ENCODE results near the gene SEC23A.
"Not testable (repeated sequence)": the region's sequence is repeated elsewhere in the genome, so short reads cannot be mapped to it uniquely, and the experiment has no call there.

Gene SEC23A

DNA sequence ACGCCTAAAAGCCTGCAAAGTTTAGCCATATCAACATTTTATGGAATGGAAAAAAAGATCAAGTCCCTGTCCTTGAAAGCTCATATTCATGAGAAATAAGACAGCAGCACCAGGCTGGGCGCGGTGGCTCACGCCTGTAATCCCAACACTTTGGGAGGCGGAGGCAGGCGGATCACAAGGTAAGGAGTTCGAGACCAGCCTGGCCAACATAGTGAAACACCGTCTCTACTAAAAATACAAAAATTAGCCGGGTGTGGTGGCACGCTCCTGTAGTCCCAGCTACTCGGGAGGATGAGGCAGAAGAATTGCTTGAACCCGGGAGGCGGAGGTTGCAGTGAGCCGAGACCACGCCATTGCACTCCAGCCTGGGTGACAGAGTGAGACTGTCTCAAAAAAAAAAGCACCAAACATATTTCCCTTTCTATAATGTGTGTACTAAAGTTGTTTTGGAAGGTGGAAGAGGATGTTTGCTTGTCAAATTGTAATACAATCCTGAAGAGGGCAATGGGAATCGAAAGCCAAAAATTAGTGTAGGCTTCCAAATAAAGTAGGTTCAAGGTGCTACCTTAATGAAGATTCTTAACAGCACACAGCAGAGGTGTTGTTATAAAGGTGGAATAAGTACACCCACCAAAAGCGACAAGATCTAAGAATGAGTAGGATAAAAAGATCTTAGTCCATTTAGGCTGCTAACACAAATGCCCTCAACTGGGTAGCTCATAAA lies 1.2 kb upstream of the SEC23A start:
- H3K9me3 ChIP-seq (ENCODE audit: control insufficient read depth, insufficient read depth, low read length); H3K4me1 ChIP-seq (ENCODE audit: insufficient read depth, low read length); H3K36me3 ChIP-seq (ENCODE audit: insufficient read depth, low read length): not testable (repeated sequence)
- H3K9ac ChIP-seq (ENCODE audit: low read depth, low read length), result peak overlapping the region; percentile 86

- H3K36me3 ChIP-seq (ENCODE audit: insufficient read depth, low read length), result no peaks in the 10 kb centered on the region
- peak overlapping the region; percentile 86 for H3K9ac ChIP-seq (ENCODE audit: low read depth, low read length)
- H3K9me3 ChIP-seq (ENCODE audit: control insufficient read depth, insufficient read depth, low read length), result no peaks in the 10 kb centered on the region
- H3K4me1 ChIP-seq (ENCODE audit: insufficient read depth, low read length), result peaks cover 5% of the 10 kb centered on the region; the same call in 1 of the 2 replicates
Measured at GRCh38 chr14:39102265-39102968, 618 bp downstream of the SEC23A start.

DNA sequence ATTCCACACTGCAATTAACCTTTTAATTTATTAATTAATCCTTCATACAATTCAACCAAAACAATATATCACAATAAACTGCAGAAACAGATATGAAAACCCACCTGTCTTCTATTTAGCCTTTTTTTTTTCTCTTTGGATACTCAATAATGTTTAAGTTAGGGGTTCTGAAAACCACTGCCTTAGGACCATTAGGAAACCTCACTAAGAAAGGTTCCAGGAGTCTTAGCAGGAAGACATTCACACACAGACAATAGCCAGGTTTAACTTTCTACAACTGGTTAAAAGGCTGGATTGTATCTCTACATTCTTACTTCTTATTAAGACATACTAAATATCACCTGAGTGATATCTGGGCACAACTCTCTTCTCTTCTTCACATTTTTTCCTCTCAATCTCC lies 3.3 kb downstream of the SEC23A start:
- peaks cover 12% of the 10 kb centered on the region for H3K4me1 ChIP-seq (ENCODE audit: insufficient read depth, low read length)
- H3K36me3 ChIP-seq (ENCODE audit: insufficient read depth, low read length), result peaks cover 4% of the 10 kb centered on the region
- no peak overlapping the region for H3K9ac ChIP-seq (ENCODE audit: low read depth, low read length)
- H3K9me3 ChIP-seq (ENCODE audit: control insufficient read depth, insufficient read depth, low read length), result no peaks in the 10 kb centered on the region

DNA sequence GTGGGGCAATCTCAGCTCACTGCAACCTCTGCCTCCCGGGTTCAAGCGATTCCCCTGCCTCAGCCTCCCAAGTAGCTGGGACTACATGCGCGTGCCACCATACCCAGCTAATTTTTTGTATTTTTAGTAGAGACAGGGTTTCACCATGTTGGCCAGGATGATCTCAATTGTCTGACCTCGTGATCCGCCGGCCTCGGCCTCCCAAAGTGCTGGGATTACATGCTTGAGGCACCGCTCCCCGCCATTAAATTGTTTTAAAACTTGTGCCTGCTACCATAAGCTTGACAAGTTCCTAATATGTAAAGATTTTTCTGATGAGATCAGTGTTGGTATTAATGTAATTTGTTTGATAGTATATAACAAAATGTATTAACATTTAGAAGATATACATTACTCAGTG lies 3.8 kb downstream of the SEC23A start:
- not testable (repeated sequence) for H3K9me3 ChIP-seq (ENCODE audit: control insufficient read depth, insufficient read depth, low read length); H3K36me3 ChIP-seq (ENCODE audit: insufficient read depth, low read length); H3K9ac ChIP-seq (ENCODE audit: low read depth, low read length)
- peaks cover 12% of the 10 kb centered on the region for H3K4me1 ChIP-seq (ENCODE audit: insufficient read depth, low read length)

DNA sequence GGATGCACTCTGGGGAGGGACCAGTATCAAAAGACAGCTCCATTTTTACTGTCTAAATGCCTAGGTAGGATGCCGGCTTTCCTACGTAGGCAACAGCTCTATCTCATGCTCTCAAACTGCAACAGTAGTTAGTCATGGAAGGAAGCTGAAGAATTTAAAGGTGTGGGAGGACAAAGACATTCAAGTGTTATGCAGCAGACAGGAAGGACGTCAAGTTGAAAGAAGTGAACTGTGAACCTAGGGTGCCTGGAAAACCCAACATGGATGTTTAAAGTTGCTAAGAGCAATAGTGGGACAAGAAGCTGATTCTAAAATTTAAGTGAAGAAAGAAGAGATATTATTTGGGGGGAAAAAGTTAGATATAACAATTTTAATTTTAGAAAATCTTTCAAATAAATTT lies 5.9 kb downstream of the SEC23A start:
- H3K9me3 ChIP-seq (ENCODE audit: control insufficient read depth, insufficient read depth, low read length), result no peaks in the 10 kb centered on the region
- peaks cover 12% of the 10 kb centered on the region for H3K4me1 ChIP-seq (ENCODE audit: insufficient read depth, low read length)
- H3K9ac ChIP-seq (ENCODE audit: low read depth, low read length), result no peak overlapping the region
- peaks cover 8% of the 10 kb centered on the region for H3K36me3 ChIP-seq (ENCODE audit: insufficient read depth, low read length)

GRCh38 chr14:39094515-39094914 lies 8.5 kb downstream of the SEC23A start:
- Histone ChIP-seq H3K4me1 (ENCODE audit: insufficient read depth, low read length) (peaks cover 8% of the 10 kb centered on the region), H3K36me3 (ENCODE audit: insufficient read depth, low read length) (peaks cover 8% of the 10 kb centered on the region), H3K9me3 (ENCODE audit: control insufficient read depth, insufficient read depth, low read length) (no peaks in the 10 kb centered on the region), H3K9ac (ENCODE audit: low read depth, low read length) (no peak overlapping the region)

GRCh38 chr14:39091716-39092115 lies 11.3 kb downstream of the SEC23A start:
- H3K4me1 ChIP-seq (ENCODE audit: insufficient read depth, low read length), result peaks cover under 1% of the 10 kb centered on the region; the same call in 1 of the 2 replicates
- H3K9ac ChIP-seq (ENCODE audit: low read depth, low read length), result no peak overlapping the region
- H3K9me3 ChIP-seq (ENCODE audit: control insufficient read depth, insufficient read depth, low read length), result no peaks in the 10 kb centered on the region
- peaks cover 8% of the 10 kb centered on the region for H3K36me3 ChIP-seq (ENCODE audit: insufficient read depth, low read length)

GRCh38 chr14:39090548-39091111 lies 12.4 kb downstream of the SEC23A start:
- H3K36me3 ChIP-seq (ENCODE audit: insufficient read depth, low read length), result peaks cover 14% of the 10 kb centered on the region; the same call in 1 of the 2 replicates
- no peak overlapping the region for H3K9ac ChIP-seq (ENCODE audit: low read depth, low read length)
- no peaks in the 10 kb centered on the region for H3K4me1 ChIP-seq (ENCODE audit: insufficient read depth, low read length)
- no peaks in the 10 kb centered on the region for H3K9me3 ChIP-seq (ENCODE audit: control insufficient read depth, insufficient read depth, low read length)

GRCh38 chr14:39087493-39087892 lies 15.5 kb downstream of the SEC23A start:
- peaks cover 11% of the 10 kb centered on the region for H3K36me3 ChIP-seq (ENCODE audit: insufficient read depth, low read length)
- H3K9ac ChIP-seq (ENCODE audit: low read depth, low read length), result no peak overlapping the region
- no peaks in the 10 kb centered on the region for H3K9me3 ChIP-seq (ENCODE audit: control insufficient read depth, insufficient read depth, low read length)
- no peaks in the 10 kb centered on the region for H3K4me1 ChIP-seq (ENCODE audit: insufficient read depth, low read length)

GRCh38 chr14:39085933-39086332 lies 17.1 kb downstream of the SEC23A start:
- peaks cover 11% of the 10 kb centered on the region for H3K36me3 ChIP-seq (ENCODE audit: insufficient read depth, low read length)
- H3K9ac ChIP-seq (ENCODE audit: low read depth, low read length), result no peak overlapping the region

DNA sequence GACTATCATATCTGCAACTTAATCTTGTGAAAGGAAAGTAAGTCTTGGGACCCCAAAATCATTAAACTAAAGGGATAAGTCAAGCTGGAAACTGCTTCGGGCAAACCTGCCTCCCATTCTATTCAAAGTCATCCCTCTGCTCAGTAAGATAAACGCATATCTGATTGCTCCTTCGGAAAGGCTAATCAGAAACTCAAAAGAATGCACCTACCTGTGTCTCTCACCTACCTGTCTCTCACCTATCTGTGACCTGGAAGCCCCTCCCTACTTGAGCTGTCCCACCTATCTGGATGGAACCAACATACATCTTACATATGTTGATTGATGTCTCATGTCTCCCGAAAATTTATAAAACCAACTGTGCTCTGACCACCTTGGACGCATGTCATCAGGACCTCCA lies 19.9 kb downstream of the SEC23A start:
- Histone ChIP-seq H3K9me3 (ENCODE audit: control insufficient read depth, insufficient read depth, low read length) (no peaks in the 10 kb centered on the region), H3K36me3 (ENCODE audit: insufficient read depth, low read length) (peaks cover 11% of the 10 kb centered on the region), H3K9ac (ENCODE audit: low read depth, low read length) (no peak overlapping the region), H3K4me1 (ENCODE audit: insufficient read depth, low read length) (no peaks in the 10 kb centered on the region)

More at GRCh38 chr14:39085933-39086332, 17.1 kb downstream of the SEC23A start:
- Histone ChIP-seq H3K9me3 (ENCODE audit: control insufficient read depth, insufficient read depth, low read length) (no peaks in the 10 kb centered on the region), H3K4me1 (ENCODE audit: insufficient read depth, low read length) (no peaks in the 10 kb centered on the region)

DNA sequence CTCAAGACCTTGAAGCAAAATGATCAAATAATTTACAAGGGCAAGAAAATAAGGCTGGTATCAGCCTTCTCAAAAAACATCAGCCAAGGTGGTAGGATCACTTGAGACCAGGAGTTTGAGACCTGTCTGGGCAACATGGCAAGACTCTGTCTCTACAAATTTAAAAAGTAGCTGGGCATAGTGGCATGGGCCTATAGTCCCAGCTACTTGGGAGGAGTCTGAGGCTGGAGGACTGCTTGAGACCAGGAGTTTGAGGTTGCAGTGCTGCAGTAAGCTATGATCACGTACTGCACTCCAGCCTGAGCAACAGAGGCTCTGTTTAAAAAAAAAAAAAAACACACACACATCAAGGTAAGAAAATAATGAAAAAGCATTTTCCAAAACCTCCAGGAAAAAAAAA lies 22.1 kb downstream of the SEC23A start:
- H3K36me3 ChIP-seq (ENCODE audit: insufficient read depth, low read length), result peaks cover 7% of the 10 kb centered on the region
- H3K4me1 ChIP-seq (ENCODE audit: insufficient read depth, low read length), result no peaks in the 10 kb centered on the region
- no peak overlapping the region for H3K9ac ChIP-seq (ENCODE audit: low read depth, low read length)
- no peaks in the 10 kb centered on the region for H3K9me3 ChIP-seq (ENCODE audit: control insufficient read depth, insufficient read depth, low read length)

GRCh38 chr14:39071096-39071495 lies 31.9 kb downstream of the SEC23A start:
- Histone ChIP-seq H3K4me1 (ENCODE audit: insufficient read depth, low read length) (no peaks in the 10 kb centered on the region), H3K9me3 (ENCODE audit: control insufficient read depth, insufficient read depth, low read length) (no peaks in the 10 kb centered on the region), H3K9ac (ENCODE audit: low read depth, low read length) (no peak overlapping the region), H3K36me3 (ENCODE audit: insufficient read depth, low read length) (no peaks in the 10 kb centered on the region)

GRCh38 chr14:39069923-39070322 lies 33.1 kb downstream of the SEC23A start:
- Histone ChIP-seq H3K4me1 (ENCODE audit: insufficient read depth, low read length) (no peaks in the 10 kb centered on the region), H3K9ac (ENCODE audit: low read depth, low read length) (no peak overlapping the region), H3K36me3 (ENCODE audit: insufficient read depth, low read length) (peaks cover 3% of the 10 kb centered on the region; the same call in 1 of the 2 replicates), H3K9me3 (ENCODE audit: control insufficient read depth, insufficient read depth, low read length) (no peaks in the 10 kb centered on the region)

Measured in ES-I3 (cell line).